Body of pancreas (tissue), 4 donors: ENCODE measurements around the gene HYCC1. TPM values are rescaled to one million over a fixed set of nuclear protein-coding genes. Genes with fewer than 3 reads are reported as not detected.

ENCODE experiments used
- ATAC-seq: fragments of 150-250 bp; one replicate; pipeline ENCODE4 v1.9.1; 2016
- DNase-seq, 4 donors: peaks; one replicate each; pipeline ENCODE4 v3.0.0-alpha.2; 2019
- H3K27ac ChIP-seq, 4 donors: fragments of 200-600 bp; sonication (generic); 1 replicate in 3 of 4; 2 replicates in 1 of 4; pipeline versions ENCODE4 v1.5.1 to v1.6.1; 2016 to 2019; ENCODE audit warnings: mild to moderate bottlenecking in 1 of 4, mixed read lengths in 1 of 4, moderate library complexity in 1 of 4
- H3K27me3 ChIP-seq, 2 donors: fragments of 200-600 bp; sonication (generic); one replicate each; pipeline ENCODE4 v1.6.0; 2016; ENCODE audit warnings: mild to moderate bottlenecking in 1 of 2
- H3K36me3 ChIP-seq, 2 donors: fragments of 200-600 bp; sonication (generic); replicated peaks in 1 of 2; 2 replicates each; pipeline ENCODE4 v1.5.1; 2016; ENCODE audit warnings: low read depth in 2 of 2; ENCODE audit not compliant: insufficient read depth in 1 of 2
- H3K4me1 ChIP-seq: fragments of 200-600 bp; sonication (generic); one replicate; pipeline ENCODE4 v1.6.0; 2016
- H3K4me3 ChIP-seq, 2 donors: fragments of 200-600 bp; sonication (generic); 1 replicate in 1 of 2; 2 replicates in 1 of 2; pipeline ENCODE4 v1.5.1; 2016 to 2019
- H3K9me3 ChIP-seq, 3 donors: fragments of 200-600 bp; sonication (generic); 1 replicate in 2 of 3; 2 replicates in 1 of 3; pipeline ENCODE4 v1.5.1; 2016
- POLR2A ChIP-seq, 3 donors: fragments of 450-650 bp; IDR thresholded peaks; one replicate each; pipeline ENCODE4 v1.6.1; 2016; ENCODE audit warnings: antibody characterized with exemption in 3 of 3, mild to moderate bottlenecking in 2 of 3
- WGBS, 2 donors: methylation state at CpG; one replicate each; pipeline ENCODE4 v1.1.5; 2017; 5-methylcytosine and 5-hydroxymethylcytosine counted together
- intact Hi-C: fragments of 100-400 bp; cut with DNase I; formaldehyde crosslinking; loops from one replicate; pipeline ENCODE4 v1.15.1; 2023
- total RNA-seq, 2 donors: library from RNA; depleted of rRNA; stranded (reverse); fragments of >200 nt; gene quantifications; one replicate each; pipeline ENCODE4 v1.1.0, GENCODE V29; 2016
- TF ChIP-seq, protein P1 (sequence below), 7 experiments: fragments of 450-650 bp in 4 of 7; fragments of 200-600 bp in 3 of 7; sonication (generic) in 3 of 7; IDR thresholded peaks; one replicate each; pipeline ENCODE4 v1.5.1; 2016 to 2019; ENCODE audit warnings: antibody characterized with exemption in 7 of 7

Gene HYCC1
- total RNA-seq, 2 donors from 2014 or later, result 8.6 to 10.5 TPM

DNA sequence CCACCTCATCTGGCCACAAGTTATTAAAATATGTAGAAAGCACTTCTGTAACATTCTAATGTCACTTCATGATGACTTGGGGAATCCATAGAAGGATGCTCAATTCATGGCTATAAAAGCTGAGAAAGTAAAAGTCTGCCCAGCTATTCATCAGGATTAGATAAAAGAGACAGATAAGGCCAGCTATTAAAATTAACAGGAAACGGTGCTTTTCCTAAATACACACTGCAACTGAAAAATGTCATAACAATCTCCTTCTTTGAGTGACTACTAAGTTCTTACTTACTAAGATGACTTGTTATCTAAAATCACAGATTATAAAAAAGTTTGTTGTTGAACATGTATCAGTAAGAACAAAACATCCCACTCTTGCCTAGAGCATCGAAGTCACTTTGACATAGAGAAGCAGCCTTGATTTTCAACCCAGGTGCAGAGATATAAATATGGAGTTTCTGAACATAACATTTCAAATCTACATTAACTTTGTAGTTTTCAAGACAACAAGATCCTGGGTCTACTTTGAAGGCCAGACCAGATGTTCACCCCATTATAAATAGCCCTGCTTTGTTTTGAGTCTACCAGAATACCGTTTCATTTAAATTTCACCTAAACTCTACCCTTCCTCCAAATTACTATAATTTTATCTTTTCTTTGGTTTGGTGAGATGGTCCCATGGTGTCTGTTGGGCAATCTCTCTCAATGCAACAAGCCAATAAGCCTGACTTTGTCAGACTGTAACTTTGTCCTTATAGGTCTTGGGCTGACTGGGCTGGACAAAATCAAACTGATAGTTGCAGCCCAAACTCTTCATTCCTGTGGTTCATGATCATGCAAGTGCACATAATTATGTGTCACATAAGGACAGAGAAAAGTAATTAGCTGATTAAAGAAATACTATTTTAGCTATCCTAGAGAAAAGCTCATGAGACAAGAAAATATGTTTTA lies 24.0 kb downstream of the HYCC1 start:
- 84 to 95% methylated on average over 3 of the region's 3 CpGs for WGBS, 2 donors

DNA sequence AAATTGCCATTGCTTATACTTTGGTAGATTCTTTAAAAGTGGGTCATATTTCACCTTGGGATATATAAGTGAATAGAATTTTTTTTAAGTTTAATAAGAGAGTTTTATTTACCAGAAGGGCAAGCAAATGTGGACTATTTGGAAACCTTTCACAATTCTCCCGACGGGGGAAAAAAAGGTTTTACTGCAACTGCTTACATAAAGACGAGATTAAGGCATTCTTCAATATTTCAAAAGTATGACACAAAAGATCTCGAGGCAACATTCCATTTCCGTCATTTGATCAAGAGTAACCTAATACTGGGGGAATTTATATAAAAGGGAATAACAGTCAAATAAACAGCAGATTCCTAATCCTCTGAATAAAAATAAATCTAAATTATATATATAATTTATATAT lies 28.5 kb downstream of the HYCC1 start:
- H3K27me3 ChIP-seq, result no peaks in the 10 kb centered on the region
- H3K4me1 ChIP-seq, result no peaks in the 10 kb centered on the region
- ATAC-seq (no peak), DNase-seq (no peak)
- H3K9me3 ChIP-seq, result no peaks in the 10 kb centered on the region
- H3K4me3 ChIP-seq, result no peak overlapping the region
- intact Hi-C loops, result no loop called here
- H3K27ac ChIP-seq, result no peak overlapping the region
- no peaks in the 10 kb centered on the region for H3K36me3 ChIP-seq
- 88 to 94% methylated on average over 5 of the region's 5 CpGs for WGBS, 2 donors
- TF ChIP-seq POLR2A (IDR thresholded peaks at IDR 0.05), result no peak
- TF ChIP-seq, protein P1, sequence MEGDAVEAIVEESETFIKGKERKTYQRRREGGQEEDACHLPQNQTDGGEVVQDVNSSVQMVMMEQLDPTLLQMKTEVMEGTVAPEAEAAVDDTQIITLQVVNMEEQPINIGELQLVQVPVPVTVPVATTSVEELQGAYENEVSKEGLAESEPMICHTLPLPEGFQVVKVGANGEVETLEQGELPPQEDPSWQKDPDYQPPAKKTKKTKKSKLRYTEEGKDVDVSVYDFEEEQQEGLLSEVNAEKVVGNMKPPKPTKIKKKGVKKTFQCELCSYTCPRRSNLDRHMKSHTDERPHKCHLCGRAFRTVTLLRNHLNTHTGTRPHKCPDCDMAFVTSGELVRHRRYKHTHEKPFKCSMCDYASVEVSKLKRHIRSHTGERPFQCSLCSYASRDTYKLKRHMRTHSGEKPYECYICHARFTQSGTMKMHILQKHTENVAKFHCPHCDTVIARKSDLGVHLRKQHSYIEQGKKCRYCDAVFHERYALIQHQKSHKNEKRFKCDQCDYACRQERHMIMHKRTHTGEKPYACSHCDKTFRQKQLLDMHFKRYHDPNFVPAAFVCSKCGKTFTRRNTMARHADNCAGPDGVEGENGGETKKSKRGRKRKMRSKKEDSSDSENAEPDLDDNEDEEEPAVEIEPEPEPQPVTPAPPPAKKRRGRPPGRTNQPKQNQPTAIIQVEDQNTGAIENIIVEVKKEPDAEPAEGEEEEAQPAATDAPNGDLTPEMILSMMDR (IDR thresholded peaks at IDR 0.05), result no peak

More for the DNA sequence above, 24.0 kb downstream of the HYCC1 start:
- DNase-seq (no peak), ATAC-seq (no peak)
- H3K36me3 ChIP-seq, result no peaks in the 10 kb centered on the region
- H3K4me3 ChIP-seq, result no peak overlapping the region
- H3K4me1 ChIP-seq, result no peaks in the 10 kb centered on the region
- no peaks in the 10 kb centered on the region for H3K9me3 ChIP-seq
- intact Hi-C loops, result no loop called here
- no peaks in the 10 kb centered on the region for H3K27me3 ChIP-seq
- TF ChIP-seq, protein P1 (IDR thresholded peaks at IDR 0.05), result no peak
- TF ChIP-seq POLR2A (IDR thresholded peaks at IDR 0.05), result no peak
- no peak overlapping the region for H3K27ac ChIP-seq

DNA sequence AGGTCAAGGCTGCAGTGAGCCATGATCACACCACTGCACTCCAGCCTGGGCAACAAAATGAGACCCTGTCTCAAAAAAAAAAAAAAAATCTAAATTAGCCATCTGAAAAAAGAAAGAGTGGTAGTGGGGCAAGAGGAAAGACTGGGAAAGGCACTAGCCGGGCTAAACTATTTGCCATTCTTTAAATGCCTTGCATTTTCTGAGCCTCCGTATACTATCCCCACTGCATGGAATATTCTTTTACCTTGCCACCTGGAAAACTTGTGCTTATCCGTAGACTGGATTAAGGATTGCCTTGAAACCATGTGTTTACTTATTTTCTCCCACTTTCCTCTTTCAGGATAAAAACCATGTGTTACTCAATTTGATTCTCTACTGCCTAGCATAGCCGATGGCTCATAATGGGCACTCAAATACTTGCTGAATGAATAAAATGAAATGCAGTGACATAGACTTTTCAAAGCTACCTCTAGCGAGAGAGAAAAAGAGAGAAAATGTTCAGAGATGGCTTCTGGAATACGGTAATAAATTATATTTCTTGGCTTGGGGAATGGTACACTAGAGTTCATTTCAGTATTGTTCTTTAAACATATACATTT lies 30.6 kb downstream of the HYCC1 start:
- Histone ChIP-seq H3K4me3 (no peak overlapping the region), H3K9me3 (no peaks in the 10 kb centered on the region), H3K4me1 (no peaks in the 10 kb centered on the region), H3K27ac (no peak overlapping the region), H3K36me3 (no peaks in the 10 kb centered on the region), H3K27me3 (no peaks in the 10 kb centered on the region)
- 93 to 94% methylated on average over 6 of the region's 6 CpGs for WGBS, 2 donors
- TF ChIP-seq POLR2A (IDR thresholded peaks at IDR 0.05), result no peak
- TF ChIP-seq, protein P1 (IDR thresholded peaks at IDR 0.05), result no peak
- ATAC-seq (no peak), DNase-seq (no peak)
- intact Hi-C loops, result no loop called here

DNA sequence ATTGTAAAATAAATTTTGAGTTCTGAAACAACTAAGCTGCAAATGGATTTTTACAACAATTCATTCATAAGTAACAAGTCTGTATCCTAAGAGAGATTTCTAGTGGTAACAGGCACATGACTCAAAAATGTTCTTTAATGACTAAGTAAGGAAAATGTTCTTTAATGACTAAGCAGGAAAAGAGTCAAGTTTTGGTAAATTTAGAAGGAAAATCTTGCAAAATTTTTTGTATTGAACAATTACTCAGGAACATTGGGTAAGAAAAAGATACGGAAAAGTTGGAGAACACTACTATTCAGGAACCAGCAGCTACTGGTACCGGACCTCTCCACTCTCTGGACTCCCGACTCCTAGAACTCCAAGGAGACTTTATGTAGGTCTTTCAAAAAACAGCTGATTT lies 33.5 kb downstream of the HYCC1 start:
- intact Hi-C loops, result no loop called here
- H3K27me3 ChIP-seq, result no peaks in the 10 kb centered on the region
- H3K36me3 ChIP-seq, result peaks cover 0 to 1% of the 10 kb centered on the region in 2 donors
- ATAC-seq (peak; percentile 15), DNase-seq (no peak)
- WGBS, 2 donors, result 88 to 89% methylated on average over 3 of the region's 3 CpGs
- no peaks in the 10 kb centered on the region for H3K9me3 ChIP-seq
- H3K4me1 ChIP-seq, result no peaks in the 10 kb centered on the region
- H3K27ac ChIP-seq, result no peak overlapping the region
- H3K4me3 ChIP-seq, result no peak overlapping the region
- TF ChIP-seq POLR2A (IDR thresholded peaks at IDR 0.05), result no peak
- TF ChIP-seq, protein P1 (IDR thresholded peaks at IDR 0.05), result no peak
